Tibial artery (tissue), 4 donors: ENCODE results near the gene YDJC.
A peak's percentile ranks its signal among the peaks of the same experiment; 100 is the strongest.
"Not testable (repeated sequence)": the region's sequence is repeated elsewhere in the genome, so short reads cannot be mapped to it uniquely, and the experiment has no call there.

ENCODE experiments used
- DNase-seq, 2 donors: peaks; one replicate each; pipeline ENCODE4 v3.0.0-alpha.2; 2019
- H3K27ac ChIP-seq, 2 donors: fragments of 200-600 bp; sonication (generic) in 1 of 2; 1 replicate in 1 of 2; 2 replicates in 1 of 2; pipeline ENCODE4 v1.5.1; 2018 to 2019; ENCODE audit warnings: mild to moderate bottlenecking in 1 of 2
- H3K27me3 ChIP-seq, 2 donors: fragments of 200-600 bp; sonication (generic) in 1 of 2; one replicate each; pipeline versions ENCODE4 v1.5.1 to v1.6.0; 2016 to 2019
- H3K36me3 ChIP-seq, 3 donors: fragments of 200-600 bp; sonication (generic) in 2 of 3; one replicate each; pipeline ENCODE4 v1.5.1; 2016 to 2019; ENCODE audit warnings: mild to moderate bottlenecking in 2 of 3
- H3K4me1 ChIP-seq, 4 donors: fragments of 200-600 bp; sonication (generic) in 2 of 4; 1 replicate in 3 of 4; 2 replicates in 1 of 4; pipeline ENCODE4 v1.5.1; 2016 to 2019
- H3K4me3 ChIP-seq, 2 donors: fragments of 200-600 bp; sonication (generic) in 1 of 2; 1 replicate in 1 of 2; 2 replicates in 1 of 2; pipeline ENCODE4 v1.5.1; 2018 to 2019; ENCODE audit warnings: mild to moderate bottlenecking in 2 of 2
- H3K9me3 ChIP-seq, 3 donors: fragments of 200-600 bp; sonication (generic) in 1 of 3; one replicate each; pipeline ENCODE4 v1.5.1; 2016 to 2019
- intact Hi-C: fragments of 100-400 bp; cut with DNase I; formaldehyde crosslinking; loops from one replicate; pipeline ENCODE4 v1.15.0; 2023; ENCODE audit warnings: low total_unique reads
- TF ChIP-seq, protein P1 (sequence below), 2 experiments: fragments of 200-600 bp in 1 of 2; fragments of 450-650 bp in 1 of 2; IDR thresholded peaks; one replicate each; pipeline ENCODE4 v1.5.1; 2017 to 2019; ENCODE audit warnings: antibody characterized with exemption in 2 of 2, mild to moderate bottlenecking in 1 of 2, moderate library complexity in 1 of 2

Gene YDJC

DNA sequence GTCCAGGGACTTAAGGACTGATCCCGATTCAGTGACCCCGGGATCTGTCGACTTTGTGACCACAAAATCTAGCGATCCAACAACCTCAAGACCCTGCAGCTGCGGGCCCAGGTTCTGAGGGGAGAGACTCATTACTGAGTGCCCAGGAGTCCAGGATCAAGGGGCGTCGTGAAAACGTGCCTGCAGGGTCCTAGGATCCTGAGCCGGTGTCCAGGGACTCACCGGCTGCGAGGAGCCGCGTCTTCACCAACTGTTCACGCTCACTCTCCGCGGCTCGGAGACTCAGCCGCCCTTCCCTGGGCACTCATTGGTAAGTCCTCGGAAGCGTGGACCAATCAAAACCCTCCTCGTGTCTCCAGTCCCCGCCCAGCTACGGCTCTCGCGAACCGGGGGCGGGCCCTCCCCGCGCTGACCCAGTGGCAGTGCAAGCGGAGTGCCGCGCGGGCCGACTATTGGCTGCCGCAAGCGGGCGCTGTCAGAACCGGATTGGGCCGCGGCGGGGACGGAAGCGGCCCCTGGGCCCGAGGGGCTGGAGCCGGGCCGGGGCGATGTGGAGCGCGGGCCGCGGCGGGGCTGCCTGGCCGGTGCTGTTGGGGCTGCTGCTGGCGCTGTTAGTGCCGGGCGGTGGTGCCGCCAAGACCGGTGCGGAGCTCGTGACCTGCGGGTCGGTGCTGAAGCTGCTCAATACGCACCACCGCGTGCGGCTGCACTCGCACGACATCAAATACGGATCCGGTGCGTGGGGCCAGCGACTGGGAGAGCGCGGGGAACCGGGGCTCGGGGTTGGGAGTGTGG lies 12.2 kb upstream of the YDJC start, which contains the start of gene SDF2L1:
SDF2L1 (plus strand) TSS at position 514 of the 795 bp plus-strand sequence; CDS start at position 549, 35 bp downstream.
- Histone ChIP-seq H3K4me1 (peaks cover 0 to 29% (median 21%) of the 10 kb centered on the region in 4 donors), H3K4me3 (peak within 1 kb of the TSS; percentile 65 to 94), H3K27ac (peak within 1 kb of the TSS; percentile 69), H3K36me3 (peaks cover 0 to 8% (median 7%) of the 10 kb centered on the region in 3 donors), H3K9me3 (no peaks in the 10 kb centered on the region), H3K27me3 (no peaks in the 10 kb centered on the region)
- DNase-seq: peak; percentile 99
- intact Hi-C loops: no loop called here
- TF ChIP-seq, protein P1, sequence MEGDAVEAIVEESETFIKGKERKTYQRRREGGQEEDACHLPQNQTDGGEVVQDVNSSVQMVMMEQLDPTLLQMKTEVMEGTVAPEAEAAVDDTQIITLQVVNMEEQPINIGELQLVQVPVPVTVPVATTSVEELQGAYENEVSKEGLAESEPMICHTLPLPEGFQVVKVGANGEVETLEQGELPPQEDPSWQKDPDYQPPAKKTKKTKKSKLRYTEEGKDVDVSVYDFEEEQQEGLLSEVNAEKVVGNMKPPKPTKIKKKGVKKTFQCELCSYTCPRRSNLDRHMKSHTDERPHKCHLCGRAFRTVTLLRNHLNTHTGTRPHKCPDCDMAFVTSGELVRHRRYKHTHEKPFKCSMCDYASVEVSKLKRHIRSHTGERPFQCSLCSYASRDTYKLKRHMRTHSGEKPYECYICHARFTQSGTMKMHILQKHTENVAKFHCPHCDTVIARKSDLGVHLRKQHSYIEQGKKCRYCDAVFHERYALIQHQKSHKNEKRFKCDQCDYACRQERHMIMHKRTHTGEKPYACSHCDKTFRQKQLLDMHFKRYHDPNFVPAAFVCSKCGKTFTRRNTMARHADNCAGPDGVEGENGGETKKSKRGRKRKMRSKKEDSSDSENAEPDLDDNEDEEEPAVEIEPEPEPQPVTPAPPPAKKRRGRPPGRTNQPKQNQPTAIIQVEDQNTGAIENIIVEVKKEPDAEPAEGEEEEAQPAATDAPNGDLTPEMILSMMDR (IDR thresholded peaks at IDR 0.05): peak in 1 of 2 experiments; percentile 25

DNA sequence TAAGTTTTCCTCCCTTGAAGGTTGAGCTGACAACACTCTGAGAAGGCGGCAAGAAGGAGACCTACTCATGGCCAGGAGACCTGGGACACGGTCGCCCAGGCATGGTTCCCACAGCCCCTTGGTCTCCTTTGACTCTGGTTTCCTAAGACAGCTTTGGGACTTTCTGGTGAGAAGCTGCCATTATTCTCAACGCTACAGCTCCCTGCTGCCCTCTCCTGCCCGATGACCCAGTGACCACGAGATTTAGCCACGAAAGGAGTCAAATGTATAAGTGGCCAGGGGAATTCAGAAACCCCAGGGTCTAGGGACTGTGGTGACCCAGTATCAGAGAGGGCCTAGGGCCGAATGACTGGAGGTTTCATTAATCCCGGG lies 11.6 kb upstream of the YDJC start:
- peak in 1 of 2 donors; percentile 48 for DNase-seq
- TF ChIP-seq, protein P1 (IDR thresholded peaks at IDR 0.05): peak; percentile 27 to 49

DNA sequence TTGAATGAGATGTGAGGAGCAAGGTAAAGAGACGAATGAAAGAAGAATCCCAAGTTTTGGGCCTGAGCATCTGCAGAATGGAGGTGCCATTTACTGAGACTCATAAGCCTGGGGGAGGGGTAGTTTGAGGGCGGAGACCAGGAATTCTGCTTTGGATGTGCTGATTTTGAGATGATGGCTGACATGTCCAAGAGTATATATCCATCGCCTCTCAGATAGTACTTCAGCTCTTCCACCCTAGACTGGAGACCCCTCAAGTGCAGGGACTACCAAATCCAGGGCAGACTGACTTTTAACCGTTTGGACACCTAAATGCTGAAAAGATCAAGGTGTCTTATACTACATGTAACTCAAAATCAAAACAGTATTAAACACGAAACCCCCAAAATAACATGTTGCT lies 11.0 kb upstream of the YDJC start:
- no peak for DNase-seq
- Histone ChIP-seq H3K27me3 (no peaks in the 10 kb centered on the region), H3K27ac (no peak overlapping the region), H3K9me3 (no peaks in the 10 kb centered on the region), H3K36me3 (peaks cover 0 to 7% (median 5%) of the 10 kb centered on the region in 3 donors), H3K4me3 (no peak overlapping the region), H3K4me1 (peaks cover 0 to 21% (median 21%) of the 10 kb centered on the region in 4 donors)
- TF ChIP-seq, protein P1 (IDR thresholded peaks at IDR 0.05): no peak
- intact Hi-C loops: no loop called here

More for the DNA sequence above, 11.6 kb upstream of the YDJC start:
- intact Hi-C loops: no loop called here
- peaks cover 0 to 24% (median 21%) of the 10 kb centered on the region in 4 donors for H3K4me1 ChIP-seq
- no peaks in the 10 kb centered on the region for H3K27me3 ChIP-seq
- H3K36me3 ChIP-seq: peaks cover 0 to 7% (median 6%) of the 10 kb centered on the region in 3 donors
- H3K4me3 ChIP-seq: peak overlapping the region; percentile 65 to 94
- H3K27ac ChIP-seq: peak overlapping the region; percentile 50 to 69
- H3K9me3 ChIP-seq: no peaks in the 10 kb centered on the region

DNA sequence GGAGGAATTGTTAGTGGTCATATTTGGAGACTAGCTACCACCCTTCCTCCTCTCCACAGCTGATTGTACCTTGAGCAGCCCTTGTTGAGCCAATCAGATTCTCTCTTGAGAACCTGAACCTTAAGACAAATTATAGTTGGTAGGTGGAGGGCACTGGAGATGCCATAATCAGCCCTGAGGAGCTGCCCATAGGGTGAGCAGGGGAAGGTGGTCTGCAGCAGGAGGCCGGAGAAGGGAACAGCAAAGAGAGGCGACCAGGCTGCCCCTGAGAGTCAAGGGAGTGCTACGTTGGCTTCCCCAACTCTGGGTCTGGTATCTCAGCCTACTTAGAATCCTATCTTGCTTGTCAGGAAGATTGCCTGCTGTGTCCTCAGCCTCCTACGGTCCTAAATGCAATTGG lies 9.5 kb upstream of the YDJC start:
- TF ChIP-seq, protein P1 (IDR thresholded peaks at IDR 0.05): no peak
- Histone ChIP-seq H3K4me3 (no peak overlapping the region), H3K27ac (no peak overlapping the region), H3K9me3 (no peaks in the 10 kb centered on the region), H3K27me3 (no peaks in the 10 kb centered on the region), H3K4me1 (peaks cover 0 to 21% (median 21%) of the 10 kb centered on the region in 4 donors), H3K36me3 (no peaks in the 10 kb centered on the region)
- DNase-seq: no peak
- intact Hi-C loops: no loop called here

DNA sequence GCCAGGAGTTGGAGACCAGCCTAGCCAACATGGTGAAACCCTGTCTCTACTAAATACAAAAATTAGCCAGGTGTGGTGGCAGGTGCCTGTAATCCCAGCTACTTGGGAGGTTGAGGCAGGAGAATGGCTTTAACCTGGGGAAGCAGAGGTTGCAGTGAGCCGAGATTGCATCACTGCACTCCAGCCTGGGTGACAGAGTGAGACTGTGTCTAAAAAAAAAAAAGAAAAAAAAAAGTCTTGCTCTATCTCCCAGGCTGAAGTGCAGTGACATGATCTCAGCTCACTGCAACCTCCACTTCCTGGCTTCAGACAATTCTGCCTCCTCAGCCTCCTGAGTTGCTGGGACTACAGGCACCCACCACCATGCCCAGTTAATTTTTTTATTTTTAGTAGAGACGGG lies 7.6 kb upstream of the YDJC start:
- H3K27me3 ChIP-seq, H3K4me3 ChIP-seq, H3K4me1 ChIP-seq, H3K27ac ChIP-seq, intact Hi-C loops, DNase-seq, H3K36me3 ChIP-seq, H3K9me3 ChIP-seq: not testable (repeated sequence)

DNA sequence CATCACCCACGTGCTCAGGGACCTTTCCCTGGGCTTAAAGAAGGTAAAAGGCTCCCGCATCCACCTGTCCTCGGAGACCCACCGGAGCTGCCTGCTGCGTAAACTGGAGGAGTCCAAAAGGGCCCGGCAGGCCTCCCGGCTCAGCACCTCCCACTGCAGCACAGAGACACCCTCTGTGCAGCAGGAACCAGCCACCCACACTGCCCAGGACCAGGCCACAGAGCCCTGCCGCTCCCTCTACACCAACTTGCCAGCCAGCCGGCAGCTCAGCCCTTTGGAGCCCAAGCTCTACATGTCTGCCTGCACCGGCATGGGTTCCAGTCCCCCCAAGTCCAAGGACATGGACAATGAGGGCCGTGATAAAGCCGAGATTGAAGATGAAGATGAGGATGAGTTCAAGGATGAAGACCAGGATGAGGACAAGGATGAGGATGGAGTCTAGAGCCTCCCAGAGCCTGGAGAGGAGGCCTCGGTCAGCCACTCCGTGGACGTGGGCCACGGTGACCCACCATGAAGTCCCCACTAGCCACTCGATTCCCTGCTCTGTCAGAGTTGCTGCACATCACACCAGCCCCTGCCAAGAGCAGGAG lies 6.9 kb upstream of the YDJC start:
- Histone ChIP-seq H3K36me3 (no peaks in the 10 kb centered on the region), H3K4me1 (peaks cover 0 to 8% (median 7%) of the 10 kb centered on the region in 4 donors), H3K9me3 (no peaks in the 10 kb centered on the region), H3K27me3 (no peaks in the 10 kb centered on the region), H3K27ac (no peak overlapping the region), H3K4me3 (no peak overlapping the region)
- intact Hi-C loops: no loop called here
- TF ChIP-seq, protein P1 (IDR thresholded peaks at IDR 0.05): no peak
- no peak for DNase-seq
